Activated CD4-positive, alpha-beta T cell treated with anti-CD3 and anti-CD28 coated beads, Interleukin-2, amount 50 U/mL, for 16 hours (primary cell): ENCODE measurements around the gene PHF14.

Experiments
- DNase-seq: peaks from one replicate; pipeline ENCODE4 v3.0.0-alpha.2; 2020

Gene PHF14

DNA sequence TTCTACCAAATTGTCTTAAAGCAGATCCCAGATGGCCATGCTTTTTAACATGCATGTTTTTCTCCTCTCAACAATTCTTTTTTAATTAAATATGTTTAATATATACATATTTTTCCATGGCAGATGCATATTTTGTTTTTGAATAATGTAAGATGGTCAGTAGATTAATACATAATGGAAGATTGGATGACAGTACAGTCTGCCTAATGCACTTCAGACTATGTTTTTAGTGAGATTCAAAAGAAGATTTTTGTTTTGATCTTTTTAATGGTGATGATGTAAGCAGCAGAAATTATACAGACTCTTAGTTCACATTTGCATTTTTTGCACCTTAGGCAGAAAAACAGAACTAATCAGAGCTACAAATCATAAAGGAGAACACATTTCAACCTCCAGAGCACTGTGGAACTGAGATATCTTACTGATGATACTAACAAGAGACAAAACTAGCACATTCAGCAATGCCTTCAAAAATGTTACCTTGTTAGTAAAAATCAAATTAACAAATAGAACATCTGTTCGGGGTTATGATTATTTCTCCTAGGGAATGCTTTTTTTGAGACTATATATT, 203.4 kb downstream of the PHF14 start:
- DNase-seq = no peak

DNA sequence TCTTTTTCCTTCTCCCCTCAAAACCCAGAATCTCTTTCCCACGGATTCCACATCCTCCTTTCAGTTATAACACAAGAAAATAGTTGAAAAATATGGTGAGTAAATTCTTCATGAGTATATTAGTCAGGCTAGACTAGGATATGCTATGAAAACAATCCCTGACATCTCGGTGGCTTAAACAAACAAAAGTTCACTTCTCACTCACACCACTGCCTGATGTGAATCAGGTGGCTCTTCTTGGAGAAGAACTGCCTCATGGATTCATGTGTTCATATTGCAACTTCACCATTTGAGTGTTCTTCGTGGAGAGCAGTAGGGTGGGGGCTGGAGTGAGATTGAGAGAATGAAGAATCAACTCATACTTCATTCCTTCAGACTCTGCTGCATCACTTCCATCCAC, 204.1 kb downstream of the PHF14 start:
- peak; percentile 25 for DNase-seq

DNA sequence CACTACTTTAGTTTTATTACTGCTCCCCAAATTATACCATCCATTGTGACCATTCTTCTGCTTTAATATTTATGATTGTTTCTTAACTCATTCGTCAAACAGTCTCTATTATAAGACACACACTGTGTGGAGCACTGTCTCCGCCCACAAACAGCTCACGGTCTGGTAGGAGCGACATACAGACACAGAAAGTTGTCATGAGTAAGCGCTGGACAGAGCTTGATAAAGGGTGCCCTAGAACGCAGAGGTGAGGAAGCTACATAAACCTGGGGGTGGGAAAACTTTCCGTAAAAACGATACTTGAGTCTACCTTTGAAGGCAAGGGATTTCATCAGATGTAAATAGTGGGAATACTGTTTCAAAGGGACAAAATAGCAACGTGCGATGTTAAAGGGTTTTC, 207.9 kb downstream of the PHF14 start:
- DNase-seq = no peak

DNA sequence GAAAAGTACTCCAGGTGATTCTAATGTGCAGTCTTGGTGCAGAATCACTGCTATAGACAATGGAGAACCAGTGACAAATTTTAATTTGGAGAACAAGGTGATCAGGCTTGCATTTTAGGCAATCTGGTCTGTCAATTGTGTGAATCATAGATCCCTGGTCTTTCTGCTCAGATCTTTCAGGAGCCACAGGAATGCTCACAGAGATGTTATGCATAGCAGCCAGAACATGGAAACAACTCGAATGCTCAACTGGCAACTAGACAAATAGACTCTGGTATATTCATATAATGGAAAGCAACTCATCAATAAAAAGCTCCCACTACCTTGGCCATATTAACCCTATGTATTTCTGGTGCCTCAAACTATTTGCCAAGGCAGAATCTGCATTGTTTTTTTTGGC, 209.1 kb downstream of the PHF14 start:
- DNase-seq = no peak

DNA sequence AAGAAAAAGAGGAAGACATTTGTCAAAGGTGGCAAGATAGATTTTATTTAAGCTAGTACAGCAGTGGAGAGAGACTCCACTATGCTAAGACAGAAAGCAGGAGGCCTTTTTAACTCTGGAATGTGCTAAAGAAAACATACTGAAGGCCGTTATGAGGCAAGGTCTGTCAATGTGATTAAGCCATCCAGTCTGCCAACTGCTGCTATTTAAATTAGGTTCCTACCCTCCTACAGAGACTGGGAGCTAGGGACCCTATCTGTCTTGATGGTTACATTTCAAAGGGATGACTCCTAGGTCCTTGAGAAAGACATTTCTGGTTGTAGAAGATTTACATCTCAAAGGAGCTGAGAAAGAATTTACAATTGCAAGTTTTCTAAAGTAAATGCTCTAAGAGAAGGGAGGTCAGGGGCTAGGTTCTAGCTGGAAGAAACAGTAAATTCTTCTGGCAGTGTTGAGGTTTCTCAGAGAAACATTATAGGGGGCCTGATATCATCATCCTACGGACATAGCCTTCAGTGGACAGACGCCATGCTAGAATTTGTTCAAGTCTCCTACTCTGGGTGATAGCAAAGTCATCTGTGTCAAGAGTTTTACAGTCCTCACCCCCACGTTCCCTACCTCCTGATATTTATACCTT, 211.6 kb downstream of the PHF14 start:
- no peak for DNase-seq

DNA sequence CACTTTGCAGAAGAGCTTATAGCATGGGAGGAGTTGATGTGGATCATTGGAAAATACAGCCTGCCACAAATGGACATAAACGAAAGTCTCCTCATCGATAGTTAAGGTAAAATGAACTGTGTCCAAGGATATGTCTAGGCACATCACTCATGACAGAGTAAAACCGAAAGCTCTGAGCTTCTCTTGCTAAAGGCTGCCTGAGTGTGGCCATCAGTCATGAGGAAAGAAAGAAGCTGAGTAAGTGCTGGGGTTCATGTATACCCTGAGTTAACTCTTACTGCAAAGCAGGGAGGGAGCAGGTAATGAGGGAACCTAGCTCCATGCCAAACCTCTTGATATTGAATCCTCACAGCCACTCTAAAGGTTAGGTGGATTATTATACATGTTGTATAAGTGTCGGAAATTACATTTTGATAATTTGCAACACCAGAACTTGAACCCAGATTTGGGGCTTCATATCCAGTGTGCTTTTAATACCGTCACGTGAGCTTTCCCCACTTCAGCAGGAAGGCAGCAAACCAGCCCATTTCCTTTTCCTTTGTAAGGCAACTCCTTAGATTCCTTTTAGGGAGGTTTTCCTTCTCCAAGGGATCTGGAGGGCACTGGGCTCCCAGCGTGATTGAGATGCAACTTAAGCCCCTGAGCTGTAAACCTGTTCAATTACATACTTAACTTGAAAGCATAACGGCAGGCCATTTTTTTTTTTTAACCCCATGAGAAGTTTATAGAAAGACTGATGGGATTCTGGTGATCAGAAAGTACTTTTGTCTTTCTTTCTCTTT, 215.0 kb downstream of the PHF14 start:
- DNase-seq = no peak

DNA sequence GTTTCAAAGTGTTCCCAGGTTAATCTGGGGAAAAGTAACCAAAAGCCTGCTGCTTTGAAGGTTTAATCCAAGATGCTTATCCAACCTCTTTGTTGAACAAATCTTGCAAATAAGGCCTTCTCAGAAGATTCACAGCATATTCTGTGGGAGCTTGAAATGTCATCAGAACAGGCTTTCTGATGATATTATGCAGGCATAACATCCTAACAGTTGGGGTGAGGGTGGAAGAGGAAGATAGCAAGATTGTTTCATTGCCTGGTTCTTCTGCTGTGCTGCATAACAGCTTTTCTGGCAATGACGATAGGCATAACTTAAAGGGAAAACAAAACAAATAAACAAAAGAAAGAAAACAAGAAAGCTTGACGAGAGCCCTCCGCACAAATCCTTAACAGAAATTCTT, 217.4 kb downstream of the PHF14 start:
- DNase-seq = no peak

DNA sequence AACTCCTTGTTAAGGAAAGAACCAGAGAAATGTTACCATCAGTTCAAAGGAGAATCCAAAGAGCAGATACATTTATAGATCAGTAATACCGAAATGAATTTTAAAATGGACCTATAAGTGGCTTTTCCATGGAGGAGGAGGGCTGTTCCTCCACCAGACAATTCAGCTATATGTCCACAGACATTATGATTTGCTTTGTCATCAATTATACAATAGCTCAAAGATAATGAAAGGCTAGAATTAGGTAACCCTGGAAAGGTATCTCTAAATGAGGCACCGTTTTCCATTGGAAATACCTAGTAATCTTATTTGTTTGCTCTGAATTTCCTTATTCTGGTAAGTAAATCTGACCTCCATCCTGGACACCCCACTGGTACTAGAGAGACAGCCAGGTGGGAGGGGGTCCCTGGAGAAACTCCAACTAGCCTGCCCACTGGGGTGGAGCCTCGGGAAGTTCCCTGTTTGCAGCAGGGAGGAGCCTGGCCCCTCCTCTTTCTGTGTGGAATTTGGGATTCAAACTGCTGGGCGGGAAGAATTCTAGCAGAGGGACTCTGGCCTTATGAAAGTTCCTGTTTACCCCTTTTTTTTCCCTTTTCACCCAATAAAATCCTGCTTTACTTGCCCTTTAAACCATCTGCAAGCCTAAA, 218.0 kb downstream of the PHF14 start:
- DNase-seq = no peak

DNA sequence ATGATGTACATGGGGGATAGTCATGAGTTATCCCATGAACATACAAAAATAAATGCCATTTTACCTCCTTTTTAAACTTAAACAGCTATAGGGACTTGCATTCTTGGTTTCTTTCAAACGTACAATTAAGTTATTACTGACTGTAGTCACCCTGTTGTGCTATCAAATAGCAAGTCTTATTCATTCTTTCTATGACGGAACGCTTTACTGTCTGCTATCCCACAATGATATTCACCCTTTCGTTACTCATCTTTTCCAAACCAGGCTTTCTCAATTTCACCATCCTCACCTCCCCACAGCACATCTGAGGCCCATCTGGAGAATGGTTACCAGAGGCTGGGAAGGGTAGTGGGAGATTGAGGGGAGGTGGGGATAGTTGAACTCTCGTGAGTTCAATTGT, 218.8 kb downstream of the PHF14 start:
- DNase-seq = peak; percentile 37

DNA sequence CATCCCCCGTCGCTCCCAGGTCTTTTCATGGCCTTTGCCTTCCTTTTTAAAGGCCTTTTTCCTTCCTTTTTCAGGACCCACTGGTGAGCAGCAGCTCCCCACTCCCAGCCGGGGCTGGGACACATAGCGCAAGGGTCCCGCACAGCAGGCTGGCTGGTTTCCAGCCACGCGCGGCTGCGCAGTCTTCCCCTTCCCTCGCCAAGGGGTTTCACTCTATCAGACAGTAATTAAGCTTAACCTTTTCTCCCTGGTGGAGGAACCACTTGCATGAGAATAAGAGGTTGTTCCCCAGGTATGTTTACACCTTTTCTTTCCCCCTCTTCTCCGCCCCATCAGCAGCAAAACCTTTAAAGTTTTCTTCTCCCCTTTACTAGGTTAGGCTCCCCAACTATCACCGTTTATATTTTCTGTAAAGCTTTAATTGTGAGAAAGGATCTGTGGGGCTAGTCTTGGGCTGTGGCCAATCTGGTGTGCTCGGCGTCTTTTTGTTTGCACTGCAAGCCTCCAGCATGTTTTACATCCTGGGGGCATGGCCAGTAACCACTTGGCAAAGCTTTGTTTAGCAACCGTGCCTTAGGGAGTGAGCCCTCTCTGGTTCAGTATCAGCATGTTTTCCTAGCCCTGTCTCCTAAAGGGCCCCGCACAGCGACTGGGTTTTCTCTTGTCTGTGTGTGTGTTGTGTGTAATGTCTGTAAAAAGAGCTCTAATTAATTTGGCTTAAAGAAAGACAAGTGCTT, 219.6 kb downstream of the PHF14 start:
- no peak for DNase-seq

DNA sequence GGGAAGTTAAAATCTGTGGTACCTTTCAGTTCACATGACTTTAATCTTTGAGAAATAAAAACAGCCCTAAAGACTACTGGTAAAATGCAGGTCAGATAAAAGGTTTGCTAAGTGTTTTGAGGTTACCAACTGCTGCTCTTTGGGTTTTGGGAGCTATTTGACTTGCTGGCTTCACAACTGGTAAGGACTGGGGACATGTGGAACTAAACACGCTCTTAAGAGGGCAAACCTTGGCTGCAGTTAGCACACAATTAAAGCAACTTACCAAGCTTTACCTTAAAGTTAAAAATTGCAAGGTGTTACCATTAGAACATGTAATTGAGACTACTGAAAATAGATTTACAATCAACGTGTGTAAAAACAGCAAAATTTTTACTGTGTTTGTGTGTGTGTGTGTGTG, 220.2 kb downstream of the PHF14 start:
- no peak for DNase-seq

DNA sequence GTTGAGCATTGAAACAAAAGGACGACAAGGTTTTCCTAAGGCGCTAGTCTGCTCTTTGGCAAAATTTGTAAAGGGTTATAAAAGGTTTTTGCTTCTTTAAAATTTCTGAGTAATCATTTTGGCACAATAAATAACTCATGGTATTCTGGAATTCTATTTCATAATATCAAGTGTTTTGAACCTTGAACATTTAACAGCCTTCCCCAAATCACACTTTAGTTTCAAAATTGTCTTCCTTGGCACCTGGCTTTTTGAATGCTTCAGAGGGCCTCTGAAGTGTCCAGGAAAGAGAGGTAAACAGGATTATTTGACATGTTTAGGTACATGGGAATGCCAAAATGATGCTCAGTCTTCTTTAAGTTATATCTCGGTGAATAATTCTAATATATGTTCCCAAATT, 220.8 kb downstream of the PHF14 start:
- no peak for DNase-seq

DNA sequence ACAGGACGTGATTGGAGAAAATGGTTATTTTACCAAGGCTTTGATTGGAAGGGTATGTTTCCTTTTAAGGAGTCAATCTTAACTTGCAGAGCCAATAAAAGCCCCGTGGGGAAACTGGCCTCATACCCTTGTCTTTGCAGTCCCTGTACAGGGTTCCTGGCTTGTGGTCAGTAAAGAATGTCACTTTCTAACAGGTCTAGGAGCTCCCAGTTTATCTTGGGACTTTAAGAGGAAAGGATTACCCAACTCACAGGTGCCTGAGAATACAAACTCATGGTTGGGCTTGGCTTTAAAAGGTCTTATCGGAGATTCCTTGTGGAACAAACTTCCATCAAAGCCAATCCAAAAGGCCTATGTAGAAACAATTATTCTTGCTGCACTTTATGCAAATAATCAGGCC, 221.8 kb downstream of the PHF14 start:
- DNase-seq = no peak

DNA sequence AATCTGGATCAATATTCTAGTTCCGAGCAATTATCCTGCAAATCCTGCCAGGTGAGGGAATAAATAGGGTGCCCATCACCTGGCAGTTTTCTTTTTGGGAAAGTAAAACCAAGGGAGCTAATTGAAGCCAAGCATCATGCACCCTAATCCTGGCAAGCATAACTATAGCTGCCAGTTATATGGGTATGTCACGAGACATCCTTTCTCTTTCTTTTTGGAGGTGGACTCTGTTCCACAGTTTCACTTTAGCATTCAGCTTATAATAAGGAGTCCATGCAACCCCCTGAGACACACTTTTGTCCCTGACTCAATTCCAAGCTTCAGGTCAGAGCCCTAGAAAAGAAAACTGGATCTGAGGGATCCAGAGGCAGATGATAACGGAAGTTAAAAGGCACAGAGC, 222.5 kb downstream of the PHF14 start:
- DNase-seq = no peak

DNA sequence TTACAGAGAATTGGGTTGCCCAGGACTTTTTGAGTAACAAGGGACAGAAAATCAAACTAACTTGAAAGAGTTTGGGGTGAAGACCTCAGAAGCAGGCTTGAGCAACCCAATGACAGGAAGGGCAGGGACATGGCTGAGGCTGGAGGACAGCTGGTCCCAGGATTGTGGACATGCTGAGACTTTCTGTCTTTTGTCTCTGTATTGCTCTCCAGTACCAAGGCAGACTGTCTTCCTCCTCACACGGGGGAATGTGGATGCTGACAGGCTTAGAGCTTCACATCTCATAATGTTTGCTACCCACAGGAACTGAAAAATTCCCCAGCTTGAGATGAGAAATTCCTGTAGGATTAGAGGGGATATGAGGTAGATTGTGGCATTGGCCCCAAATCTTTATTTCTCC, 229.6 kb downstream of the PHF14 start:
- no peak for DNase-seq

DNA sequence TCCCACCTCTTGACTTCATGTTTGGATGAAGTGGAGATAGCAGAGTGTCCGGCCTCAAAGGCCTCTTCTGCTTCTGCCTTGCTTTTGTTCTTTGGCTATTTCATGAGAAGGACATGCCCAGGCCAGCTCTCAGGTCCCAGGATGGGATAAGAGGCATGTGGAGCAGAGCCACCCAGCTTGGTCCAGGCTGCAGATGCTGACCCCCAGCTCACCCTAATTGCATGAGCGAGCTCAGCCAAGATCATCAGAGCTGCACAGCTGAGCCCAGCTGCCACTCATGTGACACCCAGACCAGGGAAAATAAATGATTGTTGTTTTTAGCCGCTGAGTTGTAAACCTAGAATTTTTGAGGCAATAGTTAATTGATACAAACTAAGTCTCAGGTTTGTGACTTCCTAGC, 230.0 kb downstream of the PHF14 start:
- no peak for DNase-seq

DNA sequence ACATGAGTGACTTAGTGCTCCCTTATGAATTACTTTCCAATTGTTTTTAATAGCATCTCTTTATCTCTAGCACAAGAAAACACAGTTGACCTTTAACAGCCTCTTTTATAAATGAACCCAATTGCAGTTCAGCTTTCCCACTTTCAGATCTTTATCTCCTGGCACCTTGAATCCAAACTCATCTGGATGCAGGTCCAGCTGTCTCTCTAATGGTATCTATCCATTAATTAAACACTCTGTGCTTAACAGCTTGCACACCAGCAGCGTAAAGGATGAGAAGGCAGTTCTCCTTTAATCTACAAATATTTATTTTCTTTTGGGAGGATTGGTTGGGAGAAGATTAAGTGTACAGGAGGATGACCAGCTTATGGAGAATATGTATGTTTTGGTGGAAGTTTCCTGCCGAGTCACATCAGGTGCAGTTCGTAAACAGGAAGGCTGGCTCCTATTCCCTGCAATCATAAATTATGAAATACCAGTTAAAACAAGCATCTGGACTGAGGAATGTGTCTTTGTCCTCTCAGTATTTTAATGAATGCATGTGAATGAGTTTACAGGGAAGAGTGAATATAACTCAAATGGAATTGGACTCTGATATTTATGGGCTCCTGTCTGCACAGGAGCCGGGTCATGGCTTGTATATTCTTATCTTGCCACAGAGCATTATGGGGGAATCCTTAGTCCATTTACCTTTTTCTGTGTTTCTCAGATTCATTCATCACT, 232.7 kb downstream of the PHF14 start:
- DNase-seq = no peak

DNA sequence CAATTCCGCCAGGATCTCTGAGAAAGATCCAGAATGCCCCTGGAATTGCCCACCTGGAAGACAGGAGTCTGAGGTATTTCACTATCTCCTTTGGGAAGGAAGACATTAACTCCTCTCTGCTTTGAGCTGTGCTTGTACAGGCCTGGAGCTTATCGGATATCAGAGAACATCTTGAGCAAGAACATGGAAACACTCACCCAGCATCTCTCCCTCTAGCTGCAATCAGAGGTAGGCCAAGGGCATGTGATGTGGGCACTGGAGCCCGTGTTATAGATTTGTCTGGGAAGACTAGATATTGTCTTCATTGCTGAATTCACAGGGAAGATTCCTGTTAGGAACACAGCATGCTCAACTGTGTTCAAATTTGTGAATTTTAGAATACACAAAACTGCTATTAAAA, 233.9 kb downstream of the PHF14 start:
- DNase-seq = no peak

DNA sequence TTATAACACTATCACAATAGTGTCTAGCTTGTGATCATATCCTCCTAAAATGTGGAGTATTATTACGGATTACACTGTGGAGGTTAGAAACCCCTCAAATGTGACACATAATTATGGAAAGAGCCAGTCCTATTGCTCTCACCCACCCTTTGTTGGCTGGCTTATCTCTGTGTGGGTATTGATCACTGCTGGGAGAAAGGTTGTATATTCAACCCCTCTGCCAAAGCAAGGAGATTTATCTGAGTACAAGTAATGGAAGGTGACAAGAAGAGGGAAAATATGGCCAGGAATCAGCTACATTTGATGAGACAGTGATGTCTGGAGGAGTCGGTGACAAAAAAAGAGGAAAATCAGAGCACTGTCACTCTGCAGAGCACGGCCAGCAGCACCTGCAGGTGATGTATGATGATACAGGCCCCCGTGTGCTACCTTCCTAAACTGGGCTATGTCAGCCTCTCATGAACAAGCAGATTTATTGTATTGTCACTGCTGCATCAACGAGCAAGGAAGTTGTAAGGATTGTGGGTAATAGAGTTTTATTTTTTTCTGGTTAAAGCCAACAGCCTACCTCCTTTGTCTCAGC, 235.3 kb downstream of the PHF14 start:
- no peak for DNase-seq

DNA sequence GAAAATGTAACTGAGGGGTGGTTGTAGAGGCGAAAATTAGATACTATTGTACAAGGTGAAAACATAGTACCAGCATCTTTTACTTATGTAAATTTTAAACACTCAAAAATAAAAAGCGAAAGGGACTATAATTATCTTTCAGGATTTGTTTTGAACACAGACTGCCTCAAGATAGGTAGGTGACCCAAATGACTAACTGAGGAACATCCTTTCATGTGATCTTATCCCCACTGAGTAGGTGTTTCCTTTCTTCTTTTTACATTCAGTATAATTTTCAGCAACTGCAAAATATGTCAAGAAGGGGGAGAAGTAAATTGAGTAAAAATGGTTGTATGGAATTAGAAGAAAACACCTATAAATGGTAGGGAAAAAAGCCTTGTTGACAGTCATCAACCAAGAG, 236.7 kb downstream of the PHF14 start:
- no peak for DNase-seq

DNA sequence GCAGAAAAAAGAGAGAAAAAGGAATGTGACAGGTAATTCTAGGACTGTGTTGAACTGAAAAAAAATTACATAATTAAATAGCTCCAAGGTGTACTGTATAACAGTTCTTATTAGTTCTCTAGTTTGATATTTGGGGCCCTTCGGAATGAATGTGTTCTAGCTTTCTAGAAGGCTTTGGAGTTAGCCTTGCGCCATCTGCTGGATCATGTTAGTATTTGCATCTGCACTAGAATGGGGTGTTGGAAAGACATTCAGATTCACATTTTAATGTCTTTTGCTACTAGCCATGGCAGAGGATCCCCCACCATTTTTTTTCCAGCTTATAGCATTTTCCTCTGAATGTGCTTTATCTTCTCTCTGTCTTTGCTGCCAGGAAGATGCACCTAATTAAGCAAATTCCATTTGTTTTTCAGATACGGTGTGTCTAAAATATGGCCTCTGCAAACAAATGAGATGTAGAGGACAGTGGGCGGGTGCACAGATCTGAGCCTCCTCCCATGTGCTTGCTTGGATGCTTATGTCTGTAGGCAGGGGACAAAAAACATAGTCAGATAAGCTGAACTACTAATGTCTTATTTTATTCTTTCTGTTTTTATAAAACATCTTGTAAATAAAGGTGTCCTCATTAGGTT, 238.5 kb downstream of the PHF14 start:
- DNase-seq = peak; percentile 64

DNA sequence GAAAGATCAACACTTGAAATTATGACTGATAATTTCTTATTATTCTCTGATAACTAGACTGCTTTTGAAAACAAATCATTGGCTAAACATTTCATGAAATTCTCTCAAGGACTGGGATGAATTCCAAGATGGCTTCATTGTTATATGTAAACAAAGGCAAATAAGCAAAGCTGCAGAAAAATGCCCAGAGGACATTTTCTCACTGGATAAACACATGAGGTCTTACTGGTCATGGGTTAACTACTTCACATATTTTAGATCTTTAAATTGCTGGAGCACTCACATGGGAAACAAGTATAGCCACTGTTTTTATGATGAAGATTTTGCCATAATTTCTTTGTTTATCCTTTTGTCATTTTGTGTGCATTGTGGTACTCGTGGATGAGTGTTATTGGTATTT, 239.1 kb downstream of the PHF14 start:
- DNase-seq = no peak
